ENCODE data around the gene VSIG2.

VSIG2 gene

DNA sequence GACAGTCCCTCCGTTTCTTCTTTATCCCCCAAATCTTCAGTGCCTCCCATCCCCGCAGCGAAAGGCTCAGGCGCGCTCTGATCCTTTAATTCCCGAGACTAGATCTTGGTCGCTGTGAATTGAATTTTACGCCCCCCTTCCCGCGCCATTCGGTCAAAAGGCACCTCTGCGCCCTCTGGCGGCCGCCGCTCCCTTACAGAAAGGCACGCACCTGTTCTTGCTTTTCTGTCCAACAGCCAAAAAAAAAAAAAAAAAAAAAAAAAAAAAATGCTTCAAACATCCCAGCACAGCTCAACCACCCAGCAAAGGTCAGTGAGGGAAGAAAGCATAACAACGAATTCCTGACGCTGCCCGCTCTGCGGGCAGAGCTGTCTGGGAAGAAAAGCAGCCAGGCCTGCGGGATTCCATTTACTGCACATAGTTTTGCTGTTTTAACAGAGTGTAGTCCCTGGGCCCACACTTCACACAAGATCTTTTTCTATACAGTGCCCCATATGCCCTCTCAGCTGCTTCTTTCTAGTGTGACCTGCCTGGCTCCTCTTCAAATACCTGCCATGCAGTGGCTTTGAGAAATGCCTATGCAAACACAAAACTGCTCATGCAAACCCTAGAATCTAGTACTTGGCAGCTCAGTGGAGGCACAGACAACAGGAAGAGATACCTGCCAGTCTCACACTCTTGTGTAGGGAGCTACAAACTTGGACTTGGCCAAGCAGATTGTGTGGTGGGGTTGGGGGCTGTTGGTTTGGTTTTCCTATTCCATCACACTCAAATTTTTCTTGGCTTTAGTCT, 11.3 kb upstream of the VSIG2 start:
- no peak for DNase-seq (ENCODE audit: low read depth)

DNA sequence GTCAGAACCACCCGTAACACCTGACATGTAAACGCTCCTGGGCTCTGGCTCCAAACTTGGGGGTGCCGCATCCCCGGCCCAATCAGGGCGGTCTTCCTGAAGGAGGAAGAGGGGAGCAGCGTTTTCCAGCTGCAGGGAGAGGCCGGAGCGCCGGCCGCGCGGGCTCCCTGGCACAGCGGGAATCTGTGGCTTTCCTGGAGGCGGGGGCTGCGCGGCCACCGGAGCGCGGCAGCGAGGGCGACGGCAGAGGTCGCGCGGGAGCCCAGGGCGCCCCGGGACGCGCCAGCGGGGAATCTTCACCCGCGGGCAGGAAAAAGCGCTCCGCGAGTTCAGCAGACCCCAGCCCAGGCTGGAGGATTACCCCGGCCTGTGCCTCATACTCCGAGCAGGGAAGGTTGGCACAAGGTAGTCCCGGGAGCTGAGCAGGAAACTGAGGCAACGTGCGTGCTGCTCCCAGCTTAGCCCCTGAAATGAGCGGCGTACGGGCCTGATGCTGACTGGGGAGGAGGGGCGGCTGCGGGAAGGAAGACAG, 10.6 kb upstream of the VSIG2 start:
- no peak for DNase-seq (ENCODE audit: low read depth)

DNA sequence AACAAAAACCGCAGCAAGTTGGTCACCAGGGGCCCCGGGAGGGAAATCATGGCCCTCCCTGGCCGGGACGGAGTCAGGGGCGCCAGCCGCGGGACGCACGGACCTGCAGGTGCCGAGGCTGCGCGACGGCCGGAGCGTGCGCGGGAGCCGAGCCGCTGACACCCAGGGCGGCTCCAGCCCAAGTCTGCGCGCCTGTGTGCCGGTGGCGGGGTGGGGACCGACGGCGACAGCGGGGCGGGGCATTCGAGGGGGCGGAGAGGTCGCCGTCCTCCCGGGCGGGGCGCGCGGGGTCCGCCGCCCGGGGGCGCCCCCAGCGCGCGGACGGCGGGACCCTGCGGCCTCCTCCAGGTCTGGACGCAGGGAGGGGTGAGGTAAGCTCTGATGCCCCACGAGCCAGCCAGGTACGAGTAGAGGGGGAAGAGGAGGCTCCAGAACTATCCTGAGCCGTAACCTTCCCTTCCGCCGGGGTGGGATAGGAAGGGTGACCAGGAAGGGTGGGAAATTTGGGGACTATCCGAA, 10.1 kb upstream of the VSIG2 start, which contains the start of gene ESAM:
TSS of gene ESAM (minus strand) at position 186 of the 519 bp plus-strand sequence. CDS start at position 50, 136 bp downstream.
- no peak for DNase-seq (ENCODE audit: low read depth)

DNA sequence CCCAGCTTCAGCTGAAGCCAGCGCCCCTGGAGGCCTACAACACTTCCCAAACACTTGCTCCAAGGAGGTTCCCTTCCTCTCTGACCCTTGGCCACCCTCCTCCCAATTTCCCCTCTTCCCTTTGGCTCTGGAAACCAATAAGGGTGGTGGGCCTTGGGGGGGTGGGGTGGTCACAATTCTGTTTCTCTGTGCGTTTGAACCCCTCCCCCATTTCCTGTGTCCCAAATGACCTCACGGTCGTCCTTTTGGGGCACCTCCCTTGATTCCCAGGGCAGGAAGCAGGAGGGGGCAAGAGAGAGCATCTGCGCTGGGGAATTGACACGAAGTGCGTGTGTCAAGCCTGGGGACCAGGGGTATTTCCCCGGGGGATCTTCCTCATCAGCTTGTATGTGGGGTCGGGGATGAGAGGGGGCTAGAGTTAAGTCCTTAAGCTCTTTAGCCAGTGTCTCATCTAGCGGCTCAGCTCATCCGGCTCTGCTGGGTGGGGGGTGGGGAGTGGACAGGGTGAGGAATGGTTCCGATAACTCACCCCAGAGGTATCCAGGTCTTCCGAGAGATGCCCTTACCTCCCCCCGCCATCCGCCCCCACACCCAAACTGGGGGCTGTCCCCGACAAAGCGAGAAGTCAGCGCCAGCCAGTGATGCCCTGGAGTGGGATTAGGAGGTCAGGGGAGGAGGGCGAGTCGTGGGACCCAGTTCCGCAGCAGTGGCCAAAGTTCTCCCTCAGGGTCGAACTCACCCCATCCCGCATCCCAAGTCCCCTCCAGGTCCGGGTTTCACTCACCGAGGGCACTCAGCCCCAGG, 9.4 kb upstream of the VSIG2 start:
- no peak for DNase-seq (ENCODE audit: low read depth)

DNA sequence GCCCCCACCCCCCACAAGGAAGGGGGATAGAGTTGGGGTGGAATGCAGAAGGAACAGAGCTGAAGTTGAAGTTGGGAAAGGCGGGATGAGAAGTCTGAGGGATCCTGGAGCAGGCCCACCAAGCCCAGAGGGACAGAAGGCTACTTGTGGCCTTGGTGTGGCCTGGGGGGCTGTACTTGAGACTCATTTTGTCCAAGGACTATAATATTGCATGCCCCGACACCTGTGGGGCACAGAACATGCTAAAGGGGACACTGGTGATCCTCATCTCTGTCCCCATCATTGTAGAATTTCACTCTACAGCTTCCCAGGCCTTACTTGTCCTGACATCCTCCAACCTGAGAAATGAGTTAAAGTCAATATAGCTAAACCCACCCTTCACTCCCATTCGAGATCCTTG, 8.8 kb upstream of the VSIG2 start:
- no peak for DNase-seq (ENCODE audit: low read depth)

DNA sequence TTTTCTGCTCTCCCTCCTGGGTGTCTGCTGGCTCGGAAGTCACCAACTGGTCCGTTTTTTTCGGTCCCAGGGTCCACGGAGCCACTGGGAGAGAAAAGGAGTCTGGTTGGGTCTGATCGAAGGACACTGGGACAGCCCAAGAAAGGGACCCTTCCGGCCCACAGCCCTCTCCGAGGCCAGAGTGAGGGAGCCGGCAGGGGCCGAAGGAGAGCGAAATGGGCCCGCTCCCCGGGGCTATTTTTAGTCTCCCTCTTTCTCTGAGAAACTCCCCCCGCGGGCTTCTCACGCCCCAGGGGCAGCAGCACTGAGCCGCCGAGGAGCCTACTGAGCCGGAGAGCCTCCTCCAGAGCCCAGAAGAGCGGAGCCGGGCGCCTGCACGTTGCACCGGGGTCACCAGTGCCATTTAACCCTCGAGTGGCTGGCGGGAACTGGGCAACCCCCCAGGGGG, 8.2 kb upstream of the VSIG2 start:
- DNase-seq (ENCODE audit: low read depth): no peak

DNA sequence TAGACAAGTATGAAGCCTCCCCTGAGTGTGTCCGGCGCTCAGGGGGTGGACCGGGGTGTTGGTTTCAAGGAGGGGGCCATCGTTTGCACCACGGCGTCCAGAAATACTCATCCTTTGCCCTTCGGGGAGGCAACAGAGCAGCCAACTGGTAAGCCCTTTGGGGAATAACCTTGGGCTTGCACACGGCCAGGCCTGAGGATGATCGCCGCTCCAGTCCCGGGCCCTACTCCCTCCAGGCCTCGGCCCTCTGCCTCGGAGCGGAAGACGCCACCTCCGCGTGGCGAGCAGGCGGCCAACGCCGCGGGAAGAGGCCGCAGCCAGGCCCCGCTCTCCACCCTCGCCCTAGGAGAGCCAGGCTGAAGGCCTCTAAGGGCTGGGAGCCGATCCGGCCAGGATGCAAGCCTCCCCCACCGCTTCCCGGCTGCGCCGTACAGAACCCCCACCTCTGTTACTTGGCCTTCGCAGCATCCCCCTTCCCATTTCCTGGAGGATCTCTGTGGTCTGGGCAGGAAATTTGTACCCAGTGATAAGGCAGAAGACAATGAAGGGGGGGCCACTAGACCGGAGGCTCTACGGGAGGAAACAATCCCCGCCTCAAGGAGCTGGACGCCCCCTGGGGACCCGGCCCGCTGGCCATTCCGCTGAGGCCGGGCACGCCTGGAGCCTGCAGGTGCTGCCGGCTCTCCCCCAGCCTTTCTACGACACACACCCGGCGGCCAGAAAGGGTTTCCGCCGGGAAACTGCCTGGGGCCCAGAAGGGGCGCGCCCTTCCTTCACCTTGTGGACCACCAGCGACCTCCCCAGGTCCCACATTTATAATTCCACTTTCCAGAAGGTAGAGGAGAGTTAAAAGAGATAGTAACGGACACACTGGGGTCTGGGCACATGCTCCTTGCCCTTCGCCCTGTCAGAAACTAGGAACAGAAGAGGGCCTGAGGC, 7.5 kb upstream of the VSIG2 start:
- DNase-seq (ENCODE audit: low read depth): no peak

DNA sequence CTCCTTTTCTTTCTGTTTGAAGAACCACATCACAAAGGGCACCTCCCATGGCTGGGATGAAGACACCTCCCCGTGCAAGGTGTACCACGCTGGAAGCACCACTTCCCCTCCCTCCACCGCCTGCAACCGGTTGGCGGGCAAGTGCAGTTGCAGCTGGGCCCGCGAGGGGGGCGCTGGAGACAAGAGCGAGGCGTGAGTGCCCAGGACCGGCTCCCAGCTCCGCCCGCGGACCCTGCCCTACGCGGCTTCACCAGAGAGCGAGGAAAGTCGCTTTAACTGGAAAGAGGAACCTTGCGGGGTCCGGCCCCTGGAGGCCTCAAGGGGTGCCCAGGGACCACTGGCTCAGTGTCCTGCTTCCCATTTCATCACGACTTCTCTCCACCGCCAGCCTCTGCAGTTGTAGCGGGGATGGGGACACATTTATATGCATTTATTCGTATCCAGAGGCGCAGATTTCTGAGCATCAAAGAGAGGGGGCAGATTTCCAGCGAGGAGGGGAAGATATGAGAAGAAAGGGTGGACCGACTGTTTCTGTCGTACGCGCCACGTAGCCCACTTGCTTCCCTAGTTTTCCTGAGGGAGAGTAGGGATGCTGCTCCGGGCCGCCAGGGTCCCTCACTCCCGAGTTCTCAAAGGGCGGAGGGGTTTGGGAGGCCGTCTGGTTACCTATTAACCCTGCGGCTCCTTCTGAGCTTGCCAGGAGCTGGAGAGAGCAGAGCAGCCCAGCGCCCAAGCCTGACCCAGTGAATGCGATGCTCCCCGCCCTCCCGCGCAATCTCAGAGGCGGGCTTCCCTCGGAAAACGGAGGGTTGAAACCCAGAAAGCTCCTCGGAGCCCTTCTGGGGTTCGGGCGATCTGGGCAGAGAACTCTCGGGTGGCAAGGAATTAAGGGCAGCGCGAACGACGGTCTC, 6.6 kb upstream of the VSIG2 start:
- DNase-seq (ENCODE audit: low read depth): no peak

DNA sequence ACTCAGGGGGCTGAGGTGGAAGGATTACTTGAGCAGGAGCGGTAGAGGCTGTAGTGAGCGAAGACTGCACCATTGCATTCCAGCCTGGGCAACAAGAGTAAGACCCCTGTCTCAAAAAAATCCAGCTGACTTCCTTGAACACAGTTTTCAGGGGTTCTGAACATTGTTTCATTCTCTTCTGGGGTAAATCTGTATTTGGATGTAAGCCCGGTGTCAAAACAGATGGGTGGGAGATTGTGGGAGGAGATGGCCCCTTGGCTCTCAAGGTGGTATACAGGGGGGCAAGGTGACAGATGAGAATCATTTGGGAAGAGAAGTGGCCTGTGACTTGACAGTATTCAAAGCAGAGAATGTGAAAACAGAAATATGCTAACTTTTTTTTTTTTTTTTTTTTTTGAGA, 5.3 kb upstream of the VSIG2 start:
- DNase-seq (ENCODE audit: low read depth): no peak

DNA sequence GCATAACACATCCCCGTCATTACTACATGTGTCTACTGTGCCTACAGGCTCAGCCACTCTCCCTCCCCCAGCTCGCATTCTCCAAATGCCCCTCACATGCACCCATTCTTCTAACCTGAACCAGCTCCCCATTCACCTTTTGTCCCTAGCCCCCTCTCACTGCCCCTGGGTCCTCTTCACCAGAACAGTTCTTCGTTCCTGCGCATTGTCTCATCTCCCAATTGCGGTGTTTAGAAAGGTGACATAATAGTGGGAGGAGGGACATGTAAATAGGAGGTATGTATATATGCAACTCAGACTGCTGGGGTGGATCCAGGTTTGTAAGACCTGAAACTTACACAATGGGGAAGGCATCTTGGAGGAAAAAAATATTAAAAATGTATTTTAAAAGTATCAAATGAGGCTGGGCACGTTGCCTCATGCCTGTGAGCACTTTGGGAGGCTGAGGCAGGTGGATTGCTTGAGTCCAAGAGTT, 4.7 kb upstream of the VSIG2 start:
- no peak for DNase-seq (ENCODE audit: low read depth)

DNA sequence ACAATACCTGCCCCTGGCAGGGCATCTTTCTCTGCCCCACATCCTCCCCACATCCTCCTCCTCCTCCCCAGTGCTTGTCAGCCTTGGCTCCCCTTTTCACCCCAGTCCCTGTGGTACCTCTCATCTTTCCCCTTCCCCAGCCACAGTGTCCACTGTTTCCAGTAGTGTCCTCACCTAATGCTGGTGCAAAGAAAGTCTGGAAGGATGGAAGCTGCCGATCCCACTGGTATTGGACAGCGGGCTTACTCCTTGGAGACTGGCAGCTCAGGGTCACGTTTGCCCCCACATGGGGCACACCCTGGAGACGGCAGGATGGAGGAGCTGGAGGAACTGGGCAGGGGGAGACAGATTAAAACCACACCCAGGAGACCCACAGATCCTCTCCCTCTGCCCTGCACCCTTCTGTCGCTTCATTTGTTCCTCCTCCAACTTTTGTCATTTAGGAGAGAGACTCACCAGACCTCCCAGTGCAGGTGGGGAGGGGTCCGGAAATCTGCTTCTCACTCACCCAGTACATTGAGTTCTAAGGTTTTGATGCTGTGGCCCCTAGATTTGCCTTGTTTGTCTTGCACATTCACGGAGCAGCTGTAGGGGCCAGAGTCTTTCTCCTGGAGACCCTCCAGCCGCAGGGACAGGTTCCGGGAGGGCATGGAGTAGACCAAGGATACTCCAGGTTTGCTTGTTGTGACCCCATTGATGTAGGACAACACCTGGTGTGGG, 4.1 kb upstream of the VSIG2 start:
- no peak for DNase-seq (ENCODE audit: low read depth)

DNA sequence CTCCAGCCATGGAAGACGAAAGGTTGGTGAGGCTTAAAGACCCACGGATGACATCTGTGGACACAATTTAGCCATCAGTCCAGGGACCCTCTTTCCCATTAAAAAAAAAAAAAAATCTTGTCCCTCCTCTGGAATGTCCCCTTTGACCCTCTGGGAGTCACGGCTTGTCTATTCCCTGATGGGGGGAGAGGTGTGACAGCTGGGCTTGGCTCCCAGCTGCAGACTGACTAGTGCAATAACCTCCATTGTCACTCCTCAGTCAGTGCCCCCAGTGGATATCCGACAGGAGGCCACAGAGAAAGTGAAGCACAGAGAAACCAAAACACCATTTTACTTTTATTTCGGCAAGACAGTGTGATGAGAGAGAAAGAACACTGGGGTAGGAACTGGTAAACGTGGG, 2.7 kb upstream of the VSIG2 start:
- no peak for DNase-seq (ENCODE audit: low read depth)

DNA sequence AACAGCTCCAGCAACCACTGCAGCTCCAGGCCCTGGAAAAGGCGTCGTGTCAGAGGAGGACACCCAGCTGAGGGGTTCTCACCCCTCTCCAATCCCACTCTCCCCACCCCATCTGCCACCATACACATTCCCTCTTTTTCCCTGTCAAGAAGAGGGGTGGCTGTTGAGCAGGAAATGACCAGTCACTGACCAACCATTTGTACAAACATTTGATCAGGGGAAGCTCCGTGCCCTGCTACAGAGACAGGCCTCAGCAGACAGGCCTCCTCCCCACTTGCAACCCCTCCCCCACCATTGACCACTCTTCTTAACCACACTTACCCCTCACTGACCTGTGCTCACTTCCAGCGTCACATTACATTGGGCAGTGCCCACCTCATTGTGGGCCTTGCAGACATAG, 2.3 kb upstream of the VSIG2 start:
- DNase-seq (ENCODE audit: low read depth): no peak

DNA sequence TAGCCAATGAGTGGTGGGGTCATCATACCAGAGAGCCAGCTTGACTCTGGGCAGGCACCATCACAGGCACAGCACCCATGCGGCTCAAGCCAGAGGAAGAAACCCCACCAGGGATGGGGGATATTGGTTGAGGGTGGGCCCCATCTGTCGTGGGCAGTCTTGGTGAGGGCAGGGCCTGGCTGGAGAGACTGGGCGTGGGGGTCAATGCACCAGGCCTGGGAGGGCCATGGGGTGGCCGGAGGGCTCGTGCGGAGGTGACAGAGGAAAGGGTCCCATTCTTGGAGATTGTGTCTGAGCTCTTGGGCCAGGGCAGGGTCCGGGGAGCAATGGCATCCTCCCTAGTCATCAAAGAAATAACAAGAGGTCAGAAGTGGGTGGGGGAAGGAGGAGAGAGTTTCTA, 1.6 kb upstream of the VSIG2 start:
- DNase-seq (ENCODE audit: low read depth): no peak

DNA sequence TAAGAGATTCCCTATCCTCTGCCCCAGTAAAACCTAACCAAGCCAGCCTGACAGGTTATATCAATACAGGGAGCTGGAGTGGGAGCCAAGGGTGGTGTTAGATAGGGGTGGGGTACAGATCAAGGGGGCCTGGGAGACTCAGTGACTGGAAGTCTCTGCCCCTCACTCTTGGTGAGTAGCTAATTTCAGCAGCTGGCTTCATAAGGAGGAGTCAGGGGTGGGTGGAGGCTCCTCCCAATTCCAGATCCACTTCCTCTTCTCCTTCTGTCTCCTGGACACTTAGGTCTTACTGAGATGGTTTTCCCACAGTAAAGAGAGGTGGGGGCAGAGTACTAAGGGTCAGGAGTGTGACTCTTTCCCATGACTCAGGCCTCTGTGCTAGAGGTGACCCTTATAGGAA, 1.1 kb upstream of the VSIG2 start:
- no peak for DNase-seq (ENCODE audit: low read depth)

DNA sequence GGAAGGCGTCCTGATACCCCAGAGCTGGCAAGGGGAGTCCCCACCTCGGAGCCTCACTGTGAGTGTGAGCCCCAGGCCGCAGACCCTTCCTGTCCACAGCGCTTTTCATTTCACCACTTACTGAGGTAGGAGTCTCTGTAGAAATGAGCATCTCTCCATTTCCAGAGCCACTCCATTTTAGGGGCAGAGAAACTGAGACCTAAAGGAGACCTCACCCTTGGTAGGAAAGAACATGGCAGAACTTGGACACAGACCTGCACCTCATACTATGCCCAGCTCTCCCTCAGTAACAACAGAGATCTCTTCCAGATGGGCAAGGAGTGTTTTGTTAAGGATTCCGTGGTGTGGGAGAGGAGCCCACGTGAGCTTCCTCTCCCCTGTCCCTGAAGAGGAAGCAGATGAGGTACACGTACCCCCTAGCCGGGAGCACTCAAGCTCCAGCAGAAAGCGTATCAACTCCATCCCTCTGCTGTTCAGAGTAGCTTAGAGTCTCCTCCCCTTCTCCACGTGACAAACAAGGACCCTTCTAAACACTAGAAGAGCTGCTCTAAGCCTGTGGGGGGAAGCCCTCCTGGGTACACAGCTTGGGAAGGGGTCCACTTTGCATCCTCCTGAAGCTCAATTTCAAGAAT, 532 bp upstream of the VSIG2 start:
- DNase-seq (ENCODE audit: low read depth): no peak

DNA sequence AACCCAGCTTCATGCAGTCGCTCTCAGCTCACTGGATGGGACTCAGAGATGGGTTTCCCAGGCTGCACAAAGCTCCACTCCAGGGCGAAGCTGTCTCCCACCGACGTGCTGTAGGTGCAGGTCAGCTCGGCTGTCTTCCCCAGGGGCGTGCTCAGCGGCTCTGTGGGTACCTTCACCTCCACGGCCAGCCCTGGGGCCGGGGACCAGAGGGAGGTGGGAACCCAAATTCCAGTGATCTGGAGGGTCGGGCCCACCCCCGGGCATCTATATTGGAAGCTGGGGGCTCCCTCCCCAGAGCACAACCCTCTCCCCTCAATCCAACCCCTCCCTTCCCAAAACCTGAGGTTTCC, 689 bp downstream of the VSIG2 start:
- no peak for DNase-seq (ENCODE audit: low read depth)

DNA sequence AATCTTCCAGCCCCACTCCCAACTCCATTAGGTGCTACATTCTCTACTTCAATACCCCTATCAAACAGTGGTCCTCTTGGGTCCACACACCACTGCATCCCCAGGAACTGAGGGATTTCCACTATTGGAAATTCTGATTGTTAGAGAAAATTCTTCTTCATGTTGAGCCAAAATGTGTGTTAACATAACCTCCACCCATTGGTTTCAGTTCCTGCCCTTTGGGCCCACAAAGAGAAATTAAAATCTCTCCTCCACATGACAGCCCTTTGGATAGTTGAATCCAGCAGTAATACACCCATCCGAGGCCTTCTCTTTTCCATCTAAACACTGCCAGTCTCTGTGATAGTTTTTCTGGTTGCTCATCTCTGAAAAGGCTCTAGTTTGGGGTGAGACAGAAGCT, 2.1 kb downstream of the VSIG2 start:
- DNase-seq (ENCODE audit: low read depth): no peak
